Measurements from ENCODE around the gene B4GALT6.

DNA sequence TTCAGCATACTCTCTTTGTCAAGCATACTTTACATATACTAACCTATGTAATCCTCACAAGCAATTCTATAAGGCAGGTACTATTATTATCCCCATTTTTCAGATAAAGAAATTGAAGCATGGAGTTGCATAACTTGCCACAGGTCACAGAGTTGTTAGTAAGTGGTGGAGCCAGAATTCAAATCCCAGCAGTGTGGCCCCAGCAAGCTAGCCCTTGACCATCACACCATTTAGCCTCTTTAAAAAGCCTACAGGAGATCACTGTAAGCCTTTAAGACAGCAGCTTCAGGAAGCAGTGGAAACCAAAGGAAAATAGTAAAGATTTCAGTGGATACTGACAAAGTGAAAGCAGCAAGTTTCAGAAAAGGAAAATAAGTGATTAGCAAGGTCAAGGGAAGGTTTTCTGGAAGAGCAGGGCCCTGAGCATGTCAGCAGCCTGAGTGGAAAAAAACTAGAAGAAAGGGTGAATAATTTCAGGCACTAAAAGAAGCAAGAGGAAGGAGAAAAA lies 11.7 kb downstream of the B4GALT6 start:
- TF ChIP-seq POLR2A (IDR thresholded peaks at IDR 0.05), result no peak
- TF ChIP-seq, protein P1, sequence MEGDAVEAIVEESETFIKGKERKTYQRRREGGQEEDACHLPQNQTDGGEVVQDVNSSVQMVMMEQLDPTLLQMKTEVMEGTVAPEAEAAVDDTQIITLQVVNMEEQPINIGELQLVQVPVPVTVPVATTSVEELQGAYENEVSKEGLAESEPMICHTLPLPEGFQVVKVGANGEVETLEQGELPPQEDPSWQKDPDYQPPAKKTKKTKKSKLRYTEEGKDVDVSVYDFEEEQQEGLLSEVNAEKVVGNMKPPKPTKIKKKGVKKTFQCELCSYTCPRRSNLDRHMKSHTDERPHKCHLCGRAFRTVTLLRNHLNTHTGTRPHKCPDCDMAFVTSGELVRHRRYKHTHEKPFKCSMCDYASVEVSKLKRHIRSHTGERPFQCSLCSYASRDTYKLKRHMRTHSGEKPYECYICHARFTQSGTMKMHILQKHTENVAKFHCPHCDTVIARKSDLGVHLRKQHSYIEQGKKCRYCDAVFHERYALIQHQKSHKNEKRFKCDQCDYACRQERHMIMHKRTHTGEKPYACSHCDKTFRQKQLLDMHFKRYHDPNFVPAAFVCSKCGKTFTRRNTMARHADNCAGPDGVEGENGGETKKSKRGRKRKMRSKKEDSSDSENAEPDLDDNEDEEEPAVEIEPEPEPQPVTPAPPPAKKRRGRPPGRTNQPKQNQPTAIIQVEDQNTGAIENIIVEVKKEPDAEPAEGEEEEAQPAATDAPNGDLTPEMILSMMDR (IDR thresholded peaks at IDR 0.05), result no peak
